GM12891 (cell line): ENCODE data around the gene MKKS.

ENCODE experiments used
- DNase-seq: peaks from one replicate; pipeline ENCODE4 v3.0.0; 2011; ENCODE audit warnings: low spot score; ENCODE audit not compliant: insufficient read length
- FAIRE-seq: peaks from 2 replicates; lab custom pipeline; 2011; peaks lifted over from hg19 to GRCh38; lab: Jason Lieb, UNC
- PAX5 ChIP-seq: IDR thresholded peaks from 2 replicates; pipeline ENCODE4 v1.6.1; 2011; ENCODE audit warnings: low read length, moderate library complexity, mild to moderate bottlenecking; ENCODE audit not compliant: insufficient read depth, severe bottlenecking
- POLR2A ChIP-seq: IDR thresholded peaks from 2 replicates; pipeline ENCODE4 v1.6.1; 2011; ENCODE audit warnings: low read depth, low read length, control low read depth
- POLR2AphosphoS5 ChIP-seq: IDR thresholded peaks from 2 replicates; pipeline ENCODE4 v1.6.1; 2011; ENCODE audit warnings: low read depth, low read length, control low read depth
- POU2F2 ChIP-seq: IDR thresholded peaks from 2 replicates; pipeline ENCODE4 v1.6.1; 2011; ENCODE audit warnings: low read depth, mild to moderate bottlenecking, control low read depth, low read length, moderate library complexity
- SPI1 ChIP-seq: IDR thresholded peaks from 2 replicates; pipeline ENCODE4 v1.6.1; 2011; ENCODE audit warnings: low read depth, low read length, control low read depth
- TAF1 ChIP-seq: IDR thresholded peaks from 2 replicates; pipeline ENCODE4 v1.6.1; 2011; ENCODE audit warnings: low read depth, low read length, control low read depth

Gene MKKS

DNA sequence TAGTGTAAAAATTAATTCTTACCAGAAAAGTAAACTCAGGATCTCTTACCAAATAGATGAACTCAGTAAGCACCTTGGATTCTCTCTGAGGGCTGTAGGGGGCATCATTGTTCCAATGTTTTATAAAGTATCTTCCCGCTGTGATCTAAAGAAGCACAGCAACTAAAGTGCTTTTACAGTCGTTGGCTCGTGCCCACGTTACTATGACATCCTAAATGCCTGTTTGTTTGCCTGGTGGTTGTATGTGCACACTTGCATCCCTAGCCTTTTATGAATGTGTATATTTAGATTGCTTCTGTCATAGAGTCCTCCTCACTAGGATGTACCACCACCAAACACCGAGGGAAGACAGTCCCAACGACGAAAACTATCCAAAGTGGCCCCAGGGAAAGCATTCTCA lies 35.6 kb upstream of the MKKS start:
- TF ChIP-seq POLR2A (no peak), POU2F2 (no peak), SPI1 (no peak), PAX5 (no peak), TAF1 (no peak)
- FAIRE-seq = no peak
- DNase-seq = no peak

DNA sequence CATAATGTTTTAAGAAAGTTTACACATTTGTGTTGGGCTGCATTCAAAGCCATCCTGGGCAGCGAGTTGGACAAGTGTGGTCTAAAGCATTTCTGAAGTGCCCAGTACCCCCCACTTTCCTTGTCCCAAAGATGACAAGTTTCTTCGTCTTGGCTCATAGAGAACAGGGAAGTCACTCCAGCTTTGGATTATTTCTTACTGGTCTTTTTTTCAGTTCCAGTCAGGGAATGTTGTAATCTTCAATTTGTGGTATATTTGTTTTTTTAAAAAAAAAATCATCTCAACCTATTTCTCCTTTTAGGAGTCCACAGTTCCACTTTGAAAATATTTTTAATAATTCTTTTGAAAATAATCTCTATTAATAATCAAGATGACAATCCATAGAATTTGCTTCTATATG lies 35.0 kb upstream of the MKKS start:
- no peak for DNase-seq

GRCh38 chr20:10468340-10468845 lies 34.4 kb upstream of the MKKS start:
- FAIRE-seq (no peak), DNase-seq (no peak)
- TF ChIP-seq TAF1 (no peak), PAX5 (no peak), POLR2A (no peak), POLR2AphosphoS5 (no peak), SPI1 (no peak), POU2F2 (no peak)

More for the DNA sequence above, 35.0 kb upstream of the MKKS start:
- FAIRE-seq = no peak
- TF ChIP-seq POLR2A = no peak
- no peak for TF ChIP-seq PAX5
- no peak for TF ChIP-seq SPI1
- no peak for TF ChIP-seq POU2F2
- no peak for TF ChIP-seq POLR2AphosphoS5

GRCh38 chr20:10467681-10468339 lies 33.8 kb upstream of the MKKS start:
- DNase-seq (no peak), FAIRE-seq (no peak)
- no peak for TF ChIP-seq POLR2AphosphoS5
- TF ChIP-seq TAF1 = no peak
- no peak for TF ChIP-seq PAX5
- TF ChIP-seq POU2F2 = no peak
- no peak for TF ChIP-seq POLR2A
- TF ChIP-seq SPI1 = no peak

GRCh38 chr20:10466855-10467254 lies 32.8 kb upstream of the MKKS start:
- FAIRE-seq (no peak), DNase-seq (no peak)
- TF ChIP-seq POU2F2 (no peak), PAX5 (no peak), POLR2AphosphoS5 (no peak), TAF1 (no peak), POLR2A (no peak), SPI1 (no peak)

DNA sequence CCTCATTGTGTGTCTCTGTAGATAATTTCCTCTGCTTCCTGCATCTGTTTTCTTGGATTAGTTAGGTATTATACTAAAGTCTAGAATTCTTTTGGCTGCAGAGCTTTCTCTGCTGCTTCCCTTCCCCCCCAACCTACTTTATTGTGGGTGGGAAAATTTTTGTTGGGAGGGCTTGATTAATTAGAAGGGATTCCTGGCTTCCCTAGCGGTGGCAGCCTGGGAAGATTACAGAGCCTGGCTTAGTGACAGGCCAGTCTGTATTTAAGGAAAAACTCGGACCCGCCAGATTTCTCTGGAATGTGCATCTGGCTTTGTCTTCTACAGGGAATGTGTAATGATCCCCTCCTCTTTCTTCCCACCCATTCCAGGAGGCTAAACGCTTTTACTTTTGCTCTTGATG lies 32.3 kb upstream of the MKKS start:
- no peak for DNase-seq
- FAIRE-seq = no peak
- TF ChIP-seq SPI1 = no peak
- no peak for TF ChIP-seq TAF1
- no peak for TF ChIP-seq PAX5
- no peak for TF ChIP-seq POU2F2
- TF ChIP-seq POLR2A = no peak
- TF ChIP-seq POLR2AphosphoS5 = no peak

GRCh38 chr20:10465135-10465534 lies 31.1 kb upstream of the MKKS start:
- FAIRE-seq (no peak), DNase-seq (no peak)
- TF ChIP-seq POLR2AphosphoS5 (no peak), POLR2A (no peak), TAF1 (no peak), POU2F2 (no peak), PAX5 (no peak), SPI1 (no peak)

DNA sequence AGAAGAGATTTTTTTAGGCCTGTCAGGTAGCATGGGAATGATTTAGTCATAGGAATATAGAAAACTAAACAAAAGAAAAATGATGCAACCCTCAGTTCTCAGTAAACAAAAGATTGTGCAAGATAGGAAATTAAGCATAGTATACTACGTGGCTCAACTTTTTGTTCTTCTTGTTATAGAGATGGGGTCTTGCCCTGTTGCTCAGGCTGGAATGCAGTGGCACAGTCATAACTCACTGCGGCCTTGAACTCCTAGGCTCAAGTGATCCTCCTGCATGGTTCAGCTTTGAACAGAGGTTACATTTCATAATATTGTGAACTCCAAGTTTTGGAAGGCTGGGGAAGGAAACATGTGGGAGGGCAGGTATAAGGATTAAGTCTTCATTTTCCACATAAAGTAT lies 29.6 kb upstream of the MKKS start:
- DNase-seq = no peak
- FAIRE-seq = no peak
- TF ChIP-seq POU2F2 = no peak
- no peak for TF ChIP-seq POLR2A
- TF ChIP-seq SPI1 = no peak
- TF ChIP-seq POLR2AphosphoS5 = no peak
- no peak for TF ChIP-seq PAX5

DNA sequence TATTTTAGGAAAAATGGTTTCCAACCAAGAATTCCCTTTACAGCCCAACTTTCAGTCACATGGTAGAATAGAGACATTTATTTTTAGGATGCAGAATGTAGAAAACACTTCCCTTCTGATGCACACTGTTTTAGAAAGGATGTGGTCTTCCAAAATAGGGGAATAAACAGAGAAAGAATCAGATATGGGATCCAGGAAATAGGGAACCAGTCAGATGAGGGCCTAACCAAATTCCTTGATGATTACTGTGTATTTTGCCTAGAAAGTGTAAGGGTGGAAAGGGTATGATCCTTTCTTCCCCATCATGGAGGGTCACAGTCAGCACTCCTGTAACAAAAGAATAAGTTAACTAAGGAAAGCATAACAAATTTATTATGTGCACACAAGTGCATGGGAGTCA lies 28.5 kb upstream of the MKKS start:
- no peak for FAIRE-seq
- DNase-seq = no peak

DNA sequence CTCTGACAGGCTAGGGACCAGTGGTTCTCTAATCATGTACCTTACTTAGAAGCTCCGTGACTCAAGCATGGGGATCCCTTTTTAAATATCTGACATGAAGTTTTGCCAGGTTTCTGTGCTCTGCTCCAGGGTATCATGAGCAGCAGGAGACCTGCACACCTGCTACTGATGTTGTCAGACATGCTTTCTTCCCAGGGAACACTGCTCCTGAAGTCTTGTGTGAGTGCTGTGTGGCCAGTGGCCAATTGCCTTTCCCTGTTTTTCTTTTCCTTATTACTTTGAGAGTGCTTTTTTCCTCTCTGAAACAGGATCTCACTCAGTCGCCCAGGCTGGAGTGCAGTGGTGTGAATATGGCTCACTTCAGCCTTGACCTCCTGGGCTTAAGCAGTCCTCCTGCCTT lies 27.5 kb upstream of the MKKS start:
- FAIRE-seq (no peak), DNase-seq (no peak)
- TF ChIP-seq POLR2A (no peak), SPI1 (no peak), POLR2AphosphoS5 (no peak), POU2F2 (no peak), TAF1 (no peak), PAX5 (no peak)

More for the DNA sequence above, 28.5 kb upstream of the MKKS start:
- TF ChIP-seq PAX5 = no peak
- TF ChIP-seq POU2F2 = no peak
- no peak for TF ChIP-seq POLR2AphosphoS5
- TF ChIP-seq POLR2A = no peak
- no peak for TF ChIP-seq SPI1
- no peak for TF ChIP-seq TAF1
